K562 (cell line): ENCODE results near the gene LTA. TPM values are rescaled to one million over a fixed set of nuclear protein-coding genes. Genes with fewer than 3 reads are reported as not detected.

Experiments
- ATF6 ChIP-seq: sonication (generic); formaldehyde crosslinking; IDR thresholded peaks from 2 replicates; pipeline ENCODE4 v1.4.0; 2020; ENCODE audit warnings: mild to moderate bottlenecking, missing genetic modification reagents
- BACH1 ChIP-seq: fragments of 200-800 bp; sonication (Bioruptor generic); IDR thresholded peaks from 2 replicates; pipeline ENCODE4 v1.6.1; 2016; ENCODE audit warnings: missing genetic modification characterization, missing compliant biosample characterization
- CEBPB ChIP-seq: fragments of 450-650 bp; IDR thresholded peaks from 2 replicates; pipeline ENCODE4 v1.6.1; 2016; ENCODE audit warnings: missing genetic modification characterization, missing compliant biosample characterization
- CEBPZ ChIP-seq: fragments of 150-350 bp; IDR thresholded peaks from 2 replicates; pipeline ENCODE4 v1.6.1; 2014; ENCODE audit warnings: low read depth, mild to moderate bottlenecking, low read length, borderline replicate concordance
- CTCFL ChIP-seq: IDR thresholded peaks from 2 replicates; pipeline ENCODE4 v1.6.1; 2011; ENCODE audit warnings: borderline replicate concordance, low read depth, mild to moderate bottlenecking, moderate library complexity, low read length; ENCODE audit not compliant: insufficient read depth, poor library complexity, severe bottlenecking
- EP400 ChIP-seq: fragments of 450-650 bp; IDR thresholded peaks from 2 replicates; pipeline ENCODE4 v1.6.1; 2017; ENCODE audit warnings: antibody characterized with exemption, mild to moderate bottlenecking, moderate library complexity
- FOXK2 ChIP-seq, 2 experiments: fragments of 450-650 bp; IDR thresholded peaks in 1 of 2; conservative IDR thresholded peaks in 1 of 2; 2 replicates each; pipeline ENCODE4 v1.6.1; 2016; ENCODE audit warnings: low read depth in 2 of 2, mild to moderate bottlenecking in 1 of 2
- GABPB1 ChIP-seq: sonication (generic); formaldehyde crosslinking; IDR thresholded peaks from 2 replicates; pipeline ENCODE4 v1.8.0; 2022; ENCODE audit warnings: mild to moderate bottlenecking, missing genetic modification reagents
- GATAD2A ChIP-seq: fragments of 450-650 bp; IDR thresholded peaks from 2 replicates; pipeline ENCODE4 v1.6.1; 2017
- NR2C2 ChIP-seq, 2 experiments: fragments of 200-800 bp in 1 of 2; sonication (Bioruptor generic) in 1 of 2; sonication (generic) in 1 of 2; formaldehyde crosslinking in 1 of 2; IDR thresholded peaks; 2 replicates each; pipeline versions ENCODE4 v1.6.1 to v1.8.0; 2016 to 2022; ENCODE audit warnings: mild to moderate bottlenecking in 1 of 2, missing compliant biosample characterization in 1 of 2, missing genetic modification characterization in 1 of 2, missing genetic modification reagents in 1 of 2
- NRF1 ChIP-seq, 2 experiments: fragments of 450-650 bp; IDR thresholded peaks in 1 of 2; conservative IDR thresholded peaks in 1 of 2; 2 replicates each; pipeline ENCODE4 v1.6.1; 2014; ENCODE audit warnings: mild to moderate bottlenecking in 2 of 2
- PTTG1 ChIP-seq: fragments of 450-650 bp; IDR thresholded peaks from 2 replicates; pipeline ENCODE4 v1.6.1; 2016; ENCODE audit warnings: low read depth, mild to moderate bottlenecking, missing genetic modification characterization, missing compliant biosample characterization
- RFX5 ChIP-seq: IDR thresholded peaks from 2 replicates; pipeline ENCODE4 v1.6.1; 2011; ENCODE audit warnings: low read depth, mild to moderate bottlenecking, improper control_type of control experiment, low read length
- TBL1XR1 ChIP-seq, 2 experiments: IDR thresholded peaks; 2 replicates each; pipeline ENCODE4 v1.6.1; 2012; ENCODE audit warnings: improper control_type of control experiment in 2 of 2, low read length in 2 of 2, mild to moderate bottlenecking in 1 of 2
- TCF3 ChIP-seq: sonication (generic); formaldehyde crosslinking; IDR thresholded peaks from 2 replicates; pipeline ENCODE4 v1.4.0; 2020; ENCODE audit warnings: mild to moderate bottlenecking, missing genetic modification reagents
- VEZF1 ChIP-seq: fragments of 200-800 bp; sonication (Bioruptor generic); IDR thresholded peaks from 2 replicates; pipeline ENCODE4 v1.6.1; 2017; ENCODE audit warnings: missing genetic modification characterization, missing compliant biosample characterization
- ZEB2 ChIP-seq: fragments of 450-650 bp; IDR thresholded peaks from 2 replicates; pipeline ENCODE4 v1.6.1; 2016
- ZZZ3 ChIP-seq: fragments of 450-650 bp; IDR thresholded peaks from 2 replicates; pipeline ENCODE4 v1.6.1; 2016; ENCODE audit warnings: antibody characterized with exemption, mild to moderate bottlenecking, moderate library complexity
- polyA plus RNA-seq, 8 experiments: library from polyadenylated mRNA; depleted of rRNA in 4 of 8; stranded (reverse) in 5 of 8; unstranded in 3 of 8; fragments of >200 nt; fragmentation: Nextera tagmentation in 2 of 8; fragmentation: Illumina TruSeq in 1 of 8; extraction: Ambion mirVana in 2 of 8; extraction: Trizol in 1 of 8; gene quantifications; 2 replicates each; pipeline versions ENCODE4 v1.2.1 to v1.2.3, GENCODE V29; 2011 to 2014; ENCODE audit warnings: inconsistent platforms in 1 of 8, missing spikeins in 1 of 8
- total RNA-seq, 7 experiments: library from RNA; depleted of rRNA in 6 of 7; stranded (reverse); fragments of >200 nt in 6 of 7; fragmentation: Illumina TruSeq in 2 of 7; extraction: Trizol in 2 of 7; gene quantifications; 2 replicates each; pipeline versions ENCODE4 v1.2.1 to v1.2.3, GENCODE V29; 2011 to 2021; ENCODE audit warnings: low replicate concordance in 1 of 7

LTA gene
- total and polyA plus RNA-seq, 9 of the 15 experiments (the other 6 are each of a cell fraction or from before 2014, with no cell fraction given), result 0.80 TPM; not detected in 8

- TF ChIP-seq ZZZ3, result peak; percentile 71; the same call in 1 of the 2 replicates
- TF ChIP-seq VEZF1, result peak; percentile 90
- peak; percentile 99 for TF ChIP-seq GABPB1 (CRISPR knock-in tag)
- TF ChIP-seq CEBPZ, result 0 out of 2 replicates have a peak, but pooled peaks have one; percentile 3
- peak; percentile 38 to 60 for TF ChIP-seq FOXK2 (conservative IDR thresholded peaks at IDR 0.05 in 1 of 2, IDR thresholded peaks at IDR 0.05 in 1 of 2; ENCODE audit: low read depth in 2 of 2)
- peak; percentile 73 to 81 for TF ChIP-seq NRF1 (conservative IDR thresholded peaks at IDR 0.05 in 1 of 2, IDR thresholded peaks at IDR 0.05 in 1 of 2)
- TF ChIP-seq CTCFL, result no peak
- TF ChIP-seq ZEB2, result peak; percentile 99
- no peak for TF ChIP-seq PTTG1 (tag)
- 0 out of 2 replicates have a peak, but pooled peaks have one; percentile 45 for TF ChIP-seq ATF6 (CRISPR knock-in tag)
- TF ChIP-seq CEBPB, result peak; percentile 91
- peak; percentile 83 for TF ChIP-seq NR2C2 (CRISPR knock-in tag; IDR thresholded peaks at IDR 0.05)
- peak; percentile 97 for TF ChIP-seq NR2C2 (tag; IDR thresholded peaks at IDR 0.05)
- peak; percentile 93 for TF ChIP-seq EP400
- peak; percentile 79 to 82; a peak in 3 of 4 replicates for TF ChIP-seq TBL1XR1 (IDR thresholded peaks at IDR 0.05; ENCODE audit: low read length in 2 of 2)
- TF ChIP-seq TCF3, result no peak
- 0 out of 2 replicates have a peak, but pooled peaks have one; percentile 20 for TF ChIP-seq BACH1 (tag)
- TF ChIP-seq GATAD2A, result no peak; the same call in 1 of the 2 replicates
- peak; percentile 31; the same call in 1 of the 2 replicates for TF ChIP-seq RFX5
These were observed 24.9 kb upstream of the LTA start, which contains the start of gene NFKBIL1 (continued) for GRCh38 chr6:31546958-31547726.
